Measurements from ENCODE around the gene CARNS1. TPM values are rescaled to one million over a fixed set of nuclear protein-coding genes. Genes with fewer than 3 reads are reported as not detected.

Gene CARNS1
- total RNA-seq, 1 experiment from 2014 or later, result 0.13 TPM

- H3K4me3 ChIP-seq (ENCODE audit: low read depth, low read length, poor library complexity, severe bottlenecking), result no peak overlapping the region
- DNase-seq (ENCODE audit: low spot score), result no peak
- H3K27me3 ChIP-seq (replicated peaks; ENCODE audit: insufficient read depth, low read depth, low read length, poor library complexity), result no peaks in the 10 kb centered on the region
- H3K4me1 ChIP-seq (ENCODE audit: insufficient read depth, low read length, poor library complexity, severe bottlenecking), result peaks cover 5% of the 10 kb centered on the region
- no peaks in the 10 kb centered on the region for H3K9me3 ChIP-seq (ENCODE audit: low read depth, low read length, poor library complexity, severe bottlenecking)
- TF ChIP-seq EZH2 (IDR thresholded peaks at IDR 0.05; ENCODE audit: borderline replicate concordance, low read depth, low read length, poor library complexity, severe bottlenecking), result no peak
- no peak for TF ChIP-seq CTCF (conservative IDR thresholded peaks at IDR 0.05; ENCODE audit: low read depth, low read length)
- CTCF ChIA-PET, result no interaction called here
- no peak overlapping the region for H3K27ac ChIP-seq (ENCODE audit: low read depth, low read length, poor library complexity, severe bottlenecking)
- no TSS peak for BruUV-seq (replicated peaks)
- intact Hi-C loops (cut with micrococcal nuclease; ENCODE audit: unreplicated experiment), result no loop called here
- no peaks in the 10 kb centered on the region for H3K36me3 ChIP-seq (ENCODE audit: insufficient read depth, low read length, poor library complexity, severe bottlenecking)
- POLR2A ChIA-PET (ENCODE audit: low non-redundant PET), result no interaction called here
These were observed 32.7 kb downstream of the CARNS1 start for GRCh38 chr11:67448220-67448609.

- Histone ChIP-seq H3K9me3 (ENCODE audit: low read depth, low read length, poor library complexity, severe bottlenecking) (no peaks in the 10 kb centered on the region), H3K36me3 (ENCODE audit: insufficient read depth, low read length, poor library complexity, severe bottlenecking) (no peaks in the 10 kb centered on the region), H3K4me3 (ENCODE audit: low read depth, low read length, poor library complexity, severe bottlenecking) (no peak overlapping the region), H3K27ac (ENCODE audit: low read depth, low read length, poor library complexity, severe bottlenecking) (no peak overlapping the region), H3K4me1 (ENCODE audit: insufficient read depth, low read length, poor library complexity, severe bottlenecking) (peaks cover under 1% of the 10 kb centered on the region), H3K27me3 (replicated peaks; ENCODE audit: insufficient read depth, low read depth, low read length, poor library complexity) (no peaks in the 10 kb centered on the region)
- no peak for DNase-seq (ENCODE audit: low spot score)
- BruUV-seq (replicated peaks), result no TSS peak
- TF ChIP-seq EZH2 (IDR thresholded peaks at IDR 0.05; ENCODE audit: borderline replicate concordance, low read depth, low read length, poor library complexity, severe bottlenecking), result no peak
- ChIA-PET POLR2A (ENCODE audit: low non-redundant PET) (interaction anchor here (0.7 kb wide), 1 partner anchor 330 kb away, joined by 12 read pairs; the partner anchor contains the start of gene KDM2A), CTCF (interaction anchor here (0.5 kb wide), 1 partner anchor 759 kb away, joined by 3 read pairs; no protein-coding TSS in a partner anchor)
- intact Hi-C loops (cut with micrococcal nuclease; ENCODE audit: unreplicated experiment), result no loop called here
These were observed 33.8 kb downstream of the CARNS1 start for GRCh38 chr11:67449116-67449844.

GRCh38 chr11:67450796-67451657 lies 35.5 kb downstream of the CARNS1 start:
- BruUV-seq (replicated peaks), result no TSS peak
- ChIA-PET CTCF (no interaction called here), POLR2A (ENCODE audit: low non-redundant PET) (interaction anchor here (0.6 kb wide), 1 partner anchor 94 kb away, joined by 3 read pairs; no protein-coding TSS in a partner anchor)

More at GRCh38 chr11:67450796-67451657, 35.5 kb downstream of the CARNS1 start:
- intact Hi-C loops (cut with micrococcal nuclease; ENCODE audit: unreplicated experiment), result no loop called here
- Histone ChIP-seq H3K4me1 (ENCODE audit: insufficient read depth, low read length, poor library complexity, severe bottlenecking) (no peaks in the 10 kb centered on the region), H3K36me3 (ENCODE audit: insufficient read depth, low read length, poor library complexity, severe bottlenecking) (no peaks in the 10 kb centered on the region), H3K9me3 (ENCODE audit: low read depth, low read length, poor library complexity, severe bottlenecking) (no peaks in the 10 kb centered on the region), H3K27ac (ENCODE audit: low read depth, low read length, poor library complexity, severe bottlenecking) (no peak overlapping the region), H3K27me3 (replicated peaks; ENCODE audit: insufficient read depth, low read depth, low read length, poor library complexity) (no peaks in the 10 kb centered on the region), H3K4me3 (ENCODE audit: low read depth, low read length, poor library complexity, severe bottlenecking) (no peak overlapping the region)
- TF ChIP-seq CTCF (conservative IDR thresholded peaks at IDR 0.05; ENCODE audit: low read depth, low read length), result no peak
- TF ChIP-seq EZH2 (IDR thresholded peaks at IDR 0.05; ENCODE audit: borderline replicate concordance, low read depth, low read length, poor library complexity, severe bottlenecking), result no peak
- DNase-seq (ENCODE audit: low spot score), result no peak

Data from A673 (cell line).